Hematopoietic multipotent progenitor cell treated with erythropoietin and hydrocortisone succinate and interleukin-3 and kit ligand, for 6 days (in vitro differentiated cells): ENCODE measurements around the gene BPIFB3.

Source experiments
- DNase-seq: peaks from one replicate; pipeline ENCODE4 v3.0.0-alpha.2; 2015

BPIFB3 gene

GRCh38 chr20:33016581-33017109 is 37.1 kb upstream of the BPIFB3 start:
- no peak for DNase-seq

GRCh38 chr20:33017542-33017941 is 36.2 kb upstream of the BPIFB3 start:
- DNase-seq, result no peak

GRCh38 chr20:33018169-33018931 is 35.4 kb upstream of the BPIFB3 start:
- DNase-seq, result no peak

- DNase-seq, result no peak
Observed at GRCh38 chr20:33019465-33020277, 34.0 kb upstream of the BPIFB3 start.

- no peak for DNase-seq
Observed at GRCh38 chr20:33020278-33021161, 33.2 kb upstream of the BPIFB3 start.

GRCh38 chr20:33021879-33022278 is 31.8 kb upstream of the BPIFB3 start:
- DNase-seq, result no peak

- no peak for DNase-seq
Observed at GRCh38 chr20:33022289-33022688, 31.4 kb upstream of the BPIFB3 start.

GRCh38 chr20:33022694-33023438 is 30.8 kb upstream of the BPIFB3 start:
- DNase-seq, result no peak

GRCh38 chr20:33023439-33024242 is 30.1 kb upstream of the BPIFB3 start:
- DNase-seq, result no peak

- DNase-seq, result no peak
Observed at GRCh38 chr20:33024243-33024560, 29.5 kb upstream of the BPIFB3 start.

GRCh38 chr20:33024609-33025317 is 28.9 kb upstream of the BPIFB3 start:
- no peak for DNase-seq

- no peak for DNase-seq
Observed at GRCh38 chr20:33025318-33025876, 28.3 kb upstream of the BPIFB3 start.

GRCh38 chr20:33026072-33026778 is 27.5 kb upstream of the BPIFB3 start:
- no peak for DNase-seq

GRCh38 chr20:33026779-33027759 is 26.6 kb upstream of the BPIFB3 start:
- DNase-seq, result no peak

- DNase-seq, result no peak
Observed at GRCh38 chr20:33027769-33028751, 25.6 kb upstream of the BPIFB3 start.

- no peak for DNase-seq
Observed at GRCh38 chr20:33028875-33029274, 24.8 kb upstream of the BPIFB3 start.

GRCh38 chr20:33030076-33030475 is 23.6 kb upstream of the BPIFB3 start:
- DNase-seq, result no peak
